Neuronal stem cell (in vitro differentiated cells): ENCODE results near the gene CACUL1.

Experiments used
- DNase-seq: peaks from one replicate; pipeline ENCODE4 v3.0.0-alpha.2; 2013; ENCODE audit warnings: low spot score
- H2AFZ ChIP-seq: one replicate; pipeline ENCODE4 v1.6.1; 2013; ENCODE audit warnings: mild to moderate bottlenecking, low read length, inconsistent platforms
- H2AK5ac ChIP-seq: 2 replicates; pipeline ENCODE4 v1.6.1; 2013; ENCODE audit warnings: low read depth, mild to moderate bottlenecking, inconsistent platforms, low read length, moderate library complexity, mixed read lengths
- H2BK120ac ChIP-seq: 2 replicates; pipeline ENCODE4 v1.6.1; 2013; ENCODE audit warnings: low read depth, mild to moderate bottlenecking, inconsistent platforms, low read length, moderate library complexity, mixed read lengths
- H2BK12ac ChIP-seq: one replicate; pipeline ENCODE4 v1.6.1; 2013; ENCODE audit warnings: low read length, inconsistent platforms
- H2BK15ac ChIP-seq: 2 replicates; pipeline ENCODE4 v1.6.1; 2013; ENCODE audit warnings: mild to moderate bottlenecking, low read length, inconsistent platforms, mixed read lengths
- H2BK5ac ChIP-seq: one replicate; pipeline ENCODE4 v1.6.1; 2013; ENCODE audit warnings: inconsistent platforms, mild to moderate bottlenecking, low read length, moderate library complexity
- H3K14ac ChIP-seq: one replicate; pipeline ENCODE4 v1.6.1; 2013; ENCODE audit warnings: low read length, inconsistent platforms
- H3K18ac ChIP-seq: 2 replicates; pipeline ENCODE4 v1.6.1; 2013; ENCODE audit warnings: low read length, inconsistent platforms
- H3K23ac ChIP-seq: 2 replicates; pipeline ENCODE4 v1.6.1; 2013; ENCODE audit warnings: low read depth, mild to moderate bottlenecking, mixed read lengths, low read length, inconsistent platforms; ENCODE audit not compliant: poor library complexity
- H3K27ac ChIP-seq: replicated peaks from 3 replicates; pipeline ENCODE4 v1.5.1; 2013; ENCODE audit warnings: low read length, inconsistent platforms
- H3K27me3 ChIP-seq, 3 experiments: 2 replicates each; pipeline ENCODE4 v1.6.1; 2013; ENCODE audit warnings: low read length in 3 of 3, mild to moderate bottlenecking in 2 of 3, inconsistent platforms in 1 of 3, low read depth in 1 of 3, mixed read lengths in 1 of 3, moderate library complexity in 1 of 3; ENCODE audit not compliant: control insufficient read depth in 3 of 3, insufficient read depth in 3 of 3
- H3K36me3 ChIP-seq, 2 donors: replicated peaks in 1 of 2; 2 replicates each; pipeline ENCODE4 v1.6.1; 2013; ENCODE audit warnings: low read length in 2 of 2; ENCODE audit not compliant: control insufficient read depth in 2 of 2, insufficient read depth in 2 of 2
- H3K4ac ChIP-seq: 2 replicates; pipeline ENCODE4 v1.6.1; 2013; ENCODE audit warnings: inconsistent platforms, mild to moderate bottlenecking, low read length, moderate library complexity
- H3K4me1 ChIP-seq, 2 donors: 1 replicate in 1 of 2; 2 replicates in 1 of 2; pipeline ENCODE4 v1.6.1; 2013; ENCODE audit warnings: low read length in 2 of 2, low read depth in 1 of 2; ENCODE audit not compliant: control insufficient read depth in 2 of 2, insufficient read depth in 1 of 2
- H3K4me2 ChIP-seq: one replicate; pipeline ENCODE4 v1.6.1; 2013; ENCODE audit warnings: mild to moderate bottlenecking, low read length, inconsistent platforms; ENCODE audit not compliant: insufficient read depth, poor library complexity, severe bottlenecking
- H3K4me3 ChIP-seq, 2 donors: 2 replicates each; pipeline ENCODE4 v1.5.1; 2013; ENCODE audit warnings: low read length in 2 of 2, mild to moderate bottlenecking in 2 of 2, inconsistent platforms in 1 of 2, moderate library complexity in 1 of 2
- H3K79me1 ChIP-seq: one replicate; pipeline ENCODE4 v1.6.1; 2013; ENCODE audit warnings: low read depth, mild to moderate bottlenecking, inconsistent platforms, low read length, moderate library complexity
- H3K9ac ChIP-seq: one replicate; pipeline ENCODE4 v1.6.1; 2013; ENCODE audit warnings: mild to moderate bottlenecking, low read depth, low read length, inconsistent platforms; ENCODE audit not compliant: poor library complexity
- H3K9me3 ChIP-seq, 2 donors: replicated peaks in 1 of 2; 2 replicates each; pipeline versions ENCODE3 to v1.6.1; 2013; ENCODE audit warnings: low read length in 2 of 2, mild to moderate bottlenecking in 2 of 2, inconsistent platforms in 1 of 2, low read depth in 1 of 2, mixed read lengths in 1 of 2, moderate library complexity in 1 of 2; ENCODE audit not compliant: control insufficient read depth in 2 of 2, insufficient read depth in 1 of 2
- H4K8ac ChIP-seq: one replicate; pipeline ENCODE4 v1.6.1; 2013; ENCODE audit warnings: low read depth, mild to moderate bottlenecking, inconsistent platforms, low read length, moderate library complexity
- H4K91ac ChIP-seq: one replicate; pipeline ENCODE4 v1.6.1; 2013; ENCODE audit warnings: low read length, low read depth, mild to moderate bottlenecking, inconsistent platforms; ENCODE audit not compliant: poor library complexity
- WGBS, 2 donors: extraction: QIAGEN DNeasy Blood & Tissue Kit; methylation state at CpG; one replicate each; pipeline ENCODE4 v1.1.7; 2013; ENCODE audit warnings: missing lambda C conversion rate in 2 of 2, mixed read lengths in 1 of 2; ENCODE audit not compliant: insufficient read length in 2 of 2, insufficient replicate concordance in 1 of 2; ENCODE audit errors: extremely low coverage in 2 of 2; 5-methylcytosine and 5-hydroxymethylcytosine counted together

The CACUL1 gene

DNA sequence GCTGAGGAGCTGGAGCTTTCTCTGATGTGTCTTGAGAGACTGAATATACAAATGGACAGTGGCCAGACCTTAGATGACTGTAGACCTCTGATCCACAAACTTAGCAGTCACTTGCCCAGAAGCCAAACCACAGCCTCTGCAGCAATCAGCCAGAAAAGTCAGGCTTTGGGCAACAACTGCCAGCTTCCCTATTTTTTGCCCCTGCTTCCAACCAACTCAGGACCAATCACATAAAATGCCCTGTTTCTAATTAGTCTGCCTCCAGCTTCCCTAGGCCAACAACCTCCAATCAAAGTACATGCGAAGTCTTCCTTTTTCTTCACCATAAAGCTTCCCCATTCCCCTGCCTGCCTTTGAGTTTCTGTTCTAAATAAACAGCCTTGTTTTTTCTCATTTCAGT, 37.8 kb upstream of the CACUL1 start:
- no CpG with 5 or more reads among the region's 1 CpG for WGBS, 2 donors
- no peak for DNase-seq
- no peak overlapping the region for H4K91ac ChIP-seq

DNA sequence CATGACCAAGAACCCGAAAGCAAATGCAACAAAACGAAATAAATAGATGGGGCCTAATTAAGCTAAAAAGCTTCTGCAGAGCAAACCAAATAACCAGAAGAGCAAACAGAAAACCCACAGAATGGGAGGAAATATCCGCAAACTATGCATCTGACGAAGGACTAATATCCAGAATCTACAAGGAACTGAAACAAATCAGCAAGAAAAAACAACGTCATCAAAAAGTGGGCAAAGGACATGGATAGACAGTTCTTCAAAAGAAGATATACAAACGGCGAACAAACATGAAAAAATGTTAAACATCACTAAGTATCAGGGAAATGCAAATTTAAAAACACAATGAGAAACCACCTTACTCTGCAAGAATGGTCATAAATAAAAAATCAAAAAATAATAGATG, 35.3 kb upstream of the CACUL1 start:
- no peak overlapping the region for H3K18ac ChIP-seq

More for the DNA sequence above, 37.8 kb upstream of the CACUL1 start:
- Histone ChIP-seq H2BK120ac (no peak overlapping the region), H3K9me3 (no peaks in the 10 kb centered on the region), H3K4me2 (no peak overlapping the region), H2AK5ac (no peak overlapping the region), H3K27ac (no peak overlapping the region), H2BK15ac (no peak overlapping the region), H3K18ac (no peak overlapping the region), H3K27me3 (no peaks in the 10 kb centered on the region), H2BK12ac (no peak overlapping the region), H2AFZ (no peak overlapping the region), H3K4me3 (no peak overlapping the region), H3K23ac (no peak overlapping the region), H4K8ac (no peak overlapping the region), H3K9ac (no peak overlapping the region), H3K4ac (no peak overlapping the region), H3K36me3 (no peaks in the 10 kb centered on the region), H2BK5ac (no peak overlapping the region), H3K14ac (no peak overlapping the region), H3K4me1 (no peaks in the 10 kb centered on the region), H3K79me1 (no peaks in the 10 kb centered on the region)

DNA sequence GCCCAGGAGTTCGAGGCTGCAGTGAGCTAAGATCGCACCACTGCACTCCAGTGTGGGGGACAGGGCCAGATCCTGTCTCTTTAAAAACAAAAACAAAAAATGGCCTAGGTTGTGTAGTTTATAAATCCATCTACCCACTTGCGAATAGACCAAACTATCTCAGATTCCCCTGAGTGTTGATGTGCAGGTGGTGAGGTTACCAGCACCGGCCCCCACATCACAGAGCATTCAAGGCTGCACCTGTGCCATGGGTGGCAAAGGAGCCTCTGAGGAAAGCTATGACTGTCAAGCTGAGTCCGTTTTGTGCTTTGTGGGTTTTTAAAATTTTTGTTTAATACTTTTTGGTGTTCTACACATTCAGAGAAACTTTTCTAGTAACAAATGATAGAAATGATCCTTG, 30.8 kb upstream of the CACUL1 start:
- Histone ChIP-seq H3K9ac (no peak overlapping the region), H3K9me3 (no peaks in the 10 kb centered on the region), H2BK15ac (no peak overlapping the region), H3K4ac (no peak overlapping the region), H3K27me3 (no peaks in the 10 kb centered on the region), H2AFZ (no peak overlapping the region), H3K4me2 (no peak overlapping the region), H2BK12ac (no peak overlapping the region), H2BK5ac (no peak overlapping the region), H3K23ac (no peak overlapping the region), H3K18ac (no peak overlapping the region), H3K4me1 (no peaks in the 10 kb centered on the region), H3K14ac (no peak overlapping the region), H3K27ac (no peak overlapping the region), H3K79me1 (peaks cover 1% of the 10 kb centered on the region), H3K36me3 (no peaks in the 10 kb centered on the region), H4K8ac (no peak overlapping the region), H3K4me3 (no peak overlapping the region), H2AK5ac (no peak overlapping the region), H4K91ac (no peak overlapping the region), H2BK120ac (no peak overlapping the region)
- DNase-seq: no peak
- no CpG with 5 or more reads among the region's 5 CpGs for WGBS, 2 donors

More for the DNA sequence above, 35.3 kb upstream of the CACUL1 start:
- Histone ChIP-seq H3K79me1 (peaks cover 1% of the 10 kb centered on the region), H2BK120ac (no peak overlapping the region), H3K4me1 (no peaks in the 10 kb centered on the region), H3K27me3 (no peaks in the 10 kb centered on the region), H3K4ac (no peak overlapping the region), H4K91ac (no peak overlapping the region), H3K36me3 (no peaks in the 10 kb centered on the region), H2AK5ac (no peak overlapping the region), H2AFZ (no peak overlapping the region), H3K9ac (no peak overlapping the region), H2BK15ac (no peak overlapping the region), H4K8ac (no peak overlapping the region), H3K4me3 (no peak overlapping the region), H3K23ac (no peak overlapping the region), H3K27ac (no peak overlapping the region), H2BK12ac (no peak overlapping the region), H3K9me3 (no peaks in the 10 kb centered on the region), H3K4me2 (no peak overlapping the region), H3K14ac (no peak overlapping the region), H2BK5ac (no peak overlapping the region)
- WGBS, 2 donors: no CpG with 5 or more reads among the region's 7 CpGs
- DNase-seq: no peak

DNA sequence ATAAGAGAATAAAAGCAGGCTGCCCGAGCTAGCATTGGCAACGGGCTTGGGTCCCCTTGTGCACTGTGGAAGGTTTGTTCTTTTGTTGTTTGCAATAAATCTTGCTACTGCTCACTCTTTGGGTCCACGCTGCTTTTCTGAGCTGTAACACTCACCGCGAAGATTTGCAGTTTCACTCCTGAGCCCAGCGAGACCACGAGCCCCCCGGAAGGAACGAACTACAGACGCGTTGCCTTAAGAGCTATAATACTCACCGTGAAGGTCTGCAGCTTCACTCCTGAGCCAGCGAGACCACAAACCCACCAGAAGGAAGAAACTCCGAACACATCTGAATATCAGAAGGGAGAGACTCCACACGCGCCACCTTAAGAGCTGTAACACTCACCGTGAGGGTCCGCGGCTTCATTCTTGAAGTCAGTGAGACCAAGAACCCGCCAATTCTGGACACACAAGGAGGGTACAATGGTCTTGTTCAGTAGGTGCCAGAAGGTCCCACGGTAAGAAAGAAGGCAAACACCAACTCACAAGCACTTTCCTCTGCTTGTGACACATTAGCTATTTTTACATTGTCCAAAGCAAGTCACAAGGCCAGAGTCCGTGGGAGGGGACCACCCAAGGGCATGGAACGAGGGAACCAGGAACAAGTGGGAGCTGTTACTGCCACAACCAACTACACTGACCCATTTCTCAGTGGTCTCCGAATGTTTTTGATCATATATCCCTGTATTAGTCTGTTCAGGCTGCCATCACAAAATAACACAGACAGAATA, 29.2 kb upstream of the CACUL1 start:
- peaks cover 0 to 2% (median 0%) of the 10 kb centered on the region in 3 experiments for H3K27me3 ChIP-seq
- no peaks in the 10 kb centered on the region for H3K36me3 ChIP-seq
- H3K4ac ChIP-seq: no peak overlapping the region
- H3K4me3 ChIP-seq: no peak overlapping the region
- no peak overlapping the region for H3K27ac ChIP-seq
- H3K18ac ChIP-seq: no peak overlapping the region
- H3K14ac ChIP-seq: no peak overlapping the region
- no peak overlapping the region for H2BK5ac ChIP-seq
- H2BK12ac ChIP-seq: no peak overlapping the region
- peaks cover 1% of the 10 kb centered on the region for H3K79me1 ChIP-seq
- no peak for DNase-seq
- H3K9me3 ChIP-seq: no peaks in the 10 kb centered on the region
- H2BK15ac ChIP-seq: no peak overlapping the region
- no peak overlapping the region for H2AK5ac ChIP-seq
- H3K4me1 ChIP-seq: no peaks in the 10 kb centered on the region
- no peak overlapping the region for H3K9ac ChIP-seq
- H3K23ac ChIP-seq: no peak overlapping the region
- WGBS, 2 donors: no CpG with 5 or more reads among the region's 24 CpGs
- no peak overlapping the region for H4K8ac ChIP-seq
- no peak overlapping the region for H3K4me2 ChIP-seq
- H2BK120ac ChIP-seq: no peak overlapping the region
- no peak overlapping the region for H2AFZ ChIP-seq
- no peak overlapping the region for H4K91ac ChIP-seq
